ENCODE measurements around the gene FFAR1. TPM values are rescaled to one million over a fixed set of nuclear protein-coding genes. Genes with fewer than 3 reads are reported as not detected.
A peak's percentile ranks its signal among the peaks of the same experiment; 100 is the strongest.

FFAR1 gene, protein sequence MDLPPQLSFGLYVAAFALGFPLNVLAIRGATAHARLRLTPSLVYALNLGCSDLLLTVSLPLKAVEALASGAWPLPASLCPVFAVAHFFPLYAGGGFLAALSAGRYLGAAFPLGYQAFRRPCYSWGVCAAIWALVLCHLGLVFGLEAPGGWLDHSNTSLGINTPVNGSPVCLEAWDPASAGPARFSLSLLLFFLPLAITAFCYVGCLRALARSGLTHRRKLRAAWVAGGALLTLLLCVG (N-terminal part only)
- not detected for total RNA-seq
- not detected for polyA plus RNA-seq
- long read RNA-seq, donor 1, result 0 reads
- long read RNA-seq, donor 2, result 0 reads
- long read RNA-seq, donor 3, result 0 reads

DNA sequence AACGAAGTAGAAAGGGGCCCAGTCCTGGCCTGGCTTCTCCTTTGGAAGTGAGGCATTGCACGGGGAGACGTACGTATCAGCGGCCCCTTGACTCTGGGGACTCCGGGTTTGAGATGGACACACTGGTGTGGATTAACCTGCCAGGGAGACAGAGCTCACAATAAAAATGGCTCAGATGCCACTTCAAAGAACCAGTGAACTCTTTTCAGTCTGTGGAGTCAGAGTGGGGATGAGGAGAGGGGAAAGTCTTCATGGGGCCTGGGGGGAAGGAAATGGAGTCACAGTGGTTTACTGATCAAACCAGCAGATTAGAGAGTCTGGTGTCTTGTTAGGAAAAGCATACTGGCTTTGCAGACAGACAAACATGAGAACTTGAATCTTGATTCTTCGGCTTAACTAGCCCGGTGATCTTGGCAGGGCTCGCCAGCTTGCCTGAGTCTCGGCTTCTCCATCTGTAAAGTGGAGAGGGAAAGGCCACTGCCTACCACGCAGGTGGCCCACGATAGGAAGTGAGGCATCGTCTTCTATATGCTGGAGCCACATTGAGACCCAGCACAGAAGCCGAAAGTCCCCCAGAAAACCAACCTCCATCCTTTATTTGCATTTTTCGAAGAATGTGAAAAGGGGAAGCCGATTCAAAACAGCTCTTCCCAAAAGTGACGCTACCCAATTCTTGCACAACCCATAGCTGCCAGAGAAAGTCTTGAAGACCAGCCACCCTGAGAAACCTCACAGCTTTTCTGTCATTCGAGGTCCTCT, at the start of gene FFAR1:
TSS of gene FFAR1 (plus strand) at position 732 of the 759 bp plus-strand sequence. CDS start 3,650 bp downstream, outside the sequence.
- no peaks in the 10 kb centered on the region for H3K9me3 ChIP-seq
- ATAC-seq (peak in 1 of 4 donors; percentile 49), DNase-seq (peak in 2 of 5 donors; percentile 28 to 37)
- intact Hi-C loops (cut with DNase I), result no loop called here
- TF ChIP-seq POLR2A (IDR thresholded peaks at IDR 0.05), result no peak
- TF ChIP-seq, protein P1, sequence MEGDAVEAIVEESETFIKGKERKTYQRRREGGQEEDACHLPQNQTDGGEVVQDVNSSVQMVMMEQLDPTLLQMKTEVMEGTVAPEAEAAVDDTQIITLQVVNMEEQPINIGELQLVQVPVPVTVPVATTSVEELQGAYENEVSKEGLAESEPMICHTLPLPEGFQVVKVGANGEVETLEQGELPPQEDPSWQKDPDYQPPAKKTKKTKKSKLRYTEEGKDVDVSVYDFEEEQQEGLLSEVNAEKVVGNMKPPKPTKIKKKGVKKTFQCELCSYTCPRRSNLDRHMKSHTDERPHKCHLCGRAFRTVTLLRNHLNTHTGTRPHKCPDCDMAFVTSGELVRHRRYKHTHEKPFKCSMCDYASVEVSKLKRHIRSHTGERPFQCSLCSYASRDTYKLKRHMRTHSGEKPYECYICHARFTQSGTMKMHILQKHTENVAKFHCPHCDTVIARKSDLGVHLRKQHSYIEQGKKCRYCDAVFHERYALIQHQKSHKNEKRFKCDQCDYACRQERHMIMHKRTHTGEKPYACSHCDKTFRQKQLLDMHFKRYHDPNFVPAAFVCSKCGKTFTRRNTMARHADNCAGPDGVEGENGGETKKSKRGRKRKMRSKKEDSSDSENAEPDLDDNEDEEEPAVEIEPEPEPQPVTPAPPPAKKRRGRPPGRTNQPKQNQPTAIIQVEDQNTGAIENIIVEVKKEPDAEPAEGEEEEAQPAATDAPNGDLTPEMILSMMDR (IDR thresholded peaks at IDR 0.05), result no peak
- no peak within 1 kb of the TSS for H3K4me3 ChIP-seq
- 67 to 70% (median 68%) methylated on average over 18 of the region's 18 CpGs for WGBS, 4 donors
- H3K36me3 ChIP-seq, result no peaks in the 10 kb centered on the region
- peaks cover 0 to 26% (median 0%) of the 10 kb centered on the region in 12 donors for H3K4me1 ChIP-seq
- H3K27me3 ChIP-seq, result peaks cover 0 to 9% (median 0%) of the 10 kb centered on the region in 9 donors
- H3K27ac ChIP-seq, result peak within 1 kb of the TSS in 1 of 12 donors; percentile 84

DNA sequence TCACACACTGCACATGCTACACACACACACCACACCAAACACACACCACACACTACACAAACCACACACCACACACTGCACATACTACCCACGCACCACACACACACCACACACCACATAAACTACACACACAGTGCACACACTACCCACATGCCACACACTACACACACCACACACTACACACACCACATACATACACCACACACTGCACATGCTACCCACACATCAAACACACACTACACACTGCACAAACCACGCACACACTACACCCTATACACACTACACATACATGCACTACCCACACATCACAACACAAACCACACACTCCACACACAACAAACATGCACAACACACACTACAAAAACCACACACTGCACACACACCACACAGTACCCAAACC, 49.8 kb upstream of the FFAR1 start:
- H3K27ac ChIP-seq, result no peak overlapping the region
- ATAC-seq (no peak), DNase-seq (no peak)
- no peak overlapping the region for H3K4me3 ChIP-seq
- peaks cover 0 to 59% (median 21%) of the 10 kb centered on the region in 9 donors for H3K27me3 ChIP-seq
- no peak for TF ChIP-seq POLR2A (IDR thresholded peaks at IDR 0.05)
- TF ChIP-seq, protein P1 (IDR thresholded peaks at IDR 0.05), result no peak
- 96 to 98% (median 97%) methylated on average over 2 of the region's 2 CpGs for WGBS, 4 donors
- intact Hi-C loops (cut with DNase I), result no loop called here
- H3K4me1 ChIP-seq, result peaks cover 0 to 5% (median 0%) of the 10 kb centered on the region in 12 donors
- H3K36me3 ChIP-seq, result no peaks in the 10 kb centered on the region
- H3K9me3 ChIP-seq, result no peaks in the 10 kb centered on the region

DNA sequence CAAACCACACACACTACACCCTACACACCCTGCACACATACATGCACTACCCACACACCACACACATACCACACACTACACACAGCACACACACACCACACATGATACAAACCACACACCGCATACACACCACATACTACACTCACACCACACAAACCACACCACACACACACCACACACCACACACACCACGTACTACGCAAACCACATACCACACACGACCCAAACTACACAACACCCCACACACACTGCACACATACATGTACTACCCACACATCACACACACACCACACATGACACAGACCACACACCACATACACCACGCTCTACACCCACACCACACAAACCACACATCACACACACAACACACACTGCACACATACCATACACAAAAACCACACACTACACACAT, 49.1 kb upstream of the FFAR1 start:
- ATAC-seq (no peak), DNase-seq (no peak)
- H3K27ac ChIP-seq, result no peak overlapping the region
- TF ChIP-seq, protein P1 (IDR thresholded peaks at IDR 0.05), result no peak
- TF ChIP-seq POLR2A (IDR thresholded peaks at IDR 0.05), result no peak
- no peaks in the 10 kb centered on the region for H3K36me3 ChIP-seq
- peaks cover 0 to 52% (median 20%) of the 10 kb centered on the region in 9 donors for H3K27me3 ChIP-seq
- no peak overlapping the region for H3K4me3 ChIP-seq
- 93 to 98% (median 94%) methylated on average over 5 of the region's 5 CpGs for WGBS, 4 donors
- H3K4me1 ChIP-seq, result peaks cover 0 to 5% (median 0%) of the 10 kb centered on the region in 12 donors
- no peaks in the 10 kb centered on the region for H3K9me3 ChIP-seq
- intact Hi-C loops (cut with DNase I), result no loop called here
